Left ventricle myocardium inferior (tissue), 1 donor: ENCODE data around the gene MYO5C. TPM values are rescaled to one million over a fixed set of nuclear protein-coding genes. Genes with fewer than 3 reads are reported as not detected.

Experiments
- DNase-seq: peaks from one replicate; pipeline ENCODE4 v3.0.0-alpha.2; 2020
- H3K27ac ChIP-seq: fragments of 200-600 bp; replicated peaks from 2 replicates; pipeline ENCODE4 v1.8.0; 2021
- H3K27me3 ChIP-seq: fragments of 200-600 bp; 2 replicates; pipeline ENCODE4 v1.8.0; 2021; ENCODE audit warnings: low read depth
- H3K36me3 ChIP-seq: fragments of 200-600 bp; 2 replicates; pipeline ENCODE4 v1.8.0; 2021
- H3K4me1 ChIP-seq: fragments of 200-600 bp; 2 replicates; pipeline ENCODE4 v1.8.0; 2021
- H3K4me3 ChIP-seq: fragments of 200-600 bp; 2 replicates; pipeline ENCODE4 v1.8.0; 2021; ENCODE audit warnings: mild to moderate bottlenecking, moderate library complexity
- H3K9me3 ChIP-seq: fragments of 200-600 bp; replicated peaks from 2 replicates; pipeline ENCODE4 v1.8.0; 2021
- CTCF ChIP-seq: fragments of 200-600 bp; IDR thresholded peaks from 2 replicates; pipeline ENCODE4 v1.8.0; 2021; ENCODE audit warnings: antibody characterized with exemption, mild to moderate bottlenecking, borderline replicate concordance
- intact Hi-C: fragments of 100-400 bp; cut with micrococcal nuclease; formaldehyde crosslinking; loops from one replicate; pipeline ENCODE4 v1.11.0; 2022
- total RNA-seq: library from RNA; stranded (reverse); fragmentation: NEBNext Ultra II Directional; extraction: Animal tissue kit (Norgen Biotek cat#: 25700); gene quantifications from one replicate; pipeline ENCODE4 v1.2.1, GENCODE V29; 2021
- donor health status: DM: no; HTN: yes; CAD: no; lungs with severe emphysema.

The MYO5C gene
- total RNA-seq, 1 donor from 2014 or later: 2.9 TPM

- DNase-seq: peak; percentile 62
Observed at GRCh38 chr15:52281085-52282035, 14.2 kb downstream of the MYO5C start.

GRCh38 chr15:52280326-52281084, 15.1 kb downstream of the MYO5C start:
- peak overlapping the region; percentile 6 for H3K27ac ChIP-seq
- H3K9me3 ChIP-seq: no peaks in the 10 kb centered on the region
- no peaks in the 10 kb centered on the region for H3K27me3 ChIP-seq
- peaks cover 13% of the 10 kb centered on the region for H3K4me1 ChIP-seq
- peaks cover 12% of the 10 kb centered on the region for H3K36me3 ChIP-seq
- TF ChIP-seq CTCF: no peak
- no peak overlapping the region for H3K4me3 ChIP-seq
- intact Hi-C loops: no loop called here
- no peak for DNase-seq

More at GRCh38 chr15:52281085-52282035, 14.2 kb downstream of the MYO5C start:
- Histone ChIP-seq H3K4me3 (no peak overlapping the region), H3K27ac (peak overlapping the region; percentile 27), H3K27me3 (no peaks in the 10 kb centered on the region), H3K9me3 (no peaks in the 10 kb centered on the region), H3K4me1 (peaks cover 13% of the 10 kb centered on the region), H3K36me3 (peaks cover 12% of the 10 kb centered on the region)
- no peak for TF ChIP-seq CTCF
- intact Hi-C loops: no loop called here

GRCh38 chr15:52278636-52279367, 16.8 kb downstream of the MYO5C start:
- no peaks in the 10 kb centered on the region for H3K27me3 ChIP-seq
- H3K27ac ChIP-seq: no peak overlapping the region
- no peak for DNase-seq
- no peak for TF ChIP-seq CTCF
- H3K36me3 ChIP-seq: peaks cover 12% of the 10 kb centered on the region
- peaks cover 13% of the 10 kb centered on the region for H3K4me1 ChIP-seq
- H3K9me3 ChIP-seq: no peaks in the 10 kb centered on the region
- intact Hi-C loops: no loop called here
- H3K4me3 ChIP-seq: no peak overlapping the region

- Histone ChIP-seq H3K4me1 (peaks cover 13% of the 10 kb centered on the region), H3K9me3 (no peaks in the 10 kb centered on the region), H3K27me3 (no peaks in the 10 kb centered on the region), H3K27ac (no peak overlapping the region), H3K36me3 (peaks cover 12% of the 10 kb centered on the region), H3K4me3 (no peak overlapping the region)
- intact Hi-C loops: no loop called here
- no peak for TF ChIP-seq CTCF
- DNase-seq: no peak
Observed at GRCh38 chr15:52278135-52278534, 17.5 kb downstream of the MYO5C start.

- H3K9me3 ChIP-seq: no peaks in the 10 kb centered on the region
- no peak overlapping the region for H3K27ac ChIP-seq
- no peak for TF ChIP-seq CTCF
- peaks cover 13% of the 10 kb centered on the region for H3K4me1 ChIP-seq
- intact Hi-C loops: no loop called here
- DNase-seq: no peak
- H3K4me3 ChIP-seq: no peak overlapping the region
- H3K27me3 ChIP-seq: no peaks in the 10 kb centered on the region
- peaks cover 12% of the 10 kb centered on the region for H3K36me3 ChIP-seq
Observed at GRCh38 chr15:52277575-52277974, 18.0 kb downstream of the MYO5C start.
